Measurements from ENCODE around the gene NCOA1.

The NCOA1 gene

DNA sequence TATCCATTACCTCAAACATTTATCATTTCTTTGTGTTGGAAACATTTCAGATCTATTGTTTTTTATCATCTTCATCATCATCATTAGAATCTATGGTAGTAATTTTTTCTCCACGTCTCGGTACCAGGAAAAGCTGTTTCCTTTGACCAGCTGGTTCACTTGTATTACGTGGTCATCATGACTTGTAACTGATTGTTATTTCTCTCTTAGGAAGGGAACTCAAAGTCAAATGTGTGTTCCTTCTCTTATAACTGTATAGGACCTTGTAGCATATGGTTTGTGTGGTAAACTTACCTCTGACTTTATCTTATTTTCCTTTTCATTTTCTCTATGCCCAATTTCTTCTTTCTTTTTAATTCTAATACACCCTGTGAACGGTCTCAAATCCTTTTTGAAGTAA lies 16.5 kb downstream of the NCOA1 start:
- DNase-seq, result no peak
- Histone ChIP-seq H3K36me3 (replicated peaks) (no peaks in the 10 kb centered on the region), H3K4me3 (ENCODE audit: low read depth, low read length) (no peak overlapping the region), H3K27me3 (replicated peaks) (no peaks in the 10 kb centered on the region), H3K27ac (no peak overlapping the region)
- in situ Hi-C loops (cut with HindIII; ENCODE audit: low pct_ligation_motif_present, low sequenced_read_pairs), result no loop called here
- no peak for TF ChIP-seq CTCF (IDR thresholded peaks at IDR 0.05; ENCODE audit: low read depth, low read length, missing control alignments)

DNA sequence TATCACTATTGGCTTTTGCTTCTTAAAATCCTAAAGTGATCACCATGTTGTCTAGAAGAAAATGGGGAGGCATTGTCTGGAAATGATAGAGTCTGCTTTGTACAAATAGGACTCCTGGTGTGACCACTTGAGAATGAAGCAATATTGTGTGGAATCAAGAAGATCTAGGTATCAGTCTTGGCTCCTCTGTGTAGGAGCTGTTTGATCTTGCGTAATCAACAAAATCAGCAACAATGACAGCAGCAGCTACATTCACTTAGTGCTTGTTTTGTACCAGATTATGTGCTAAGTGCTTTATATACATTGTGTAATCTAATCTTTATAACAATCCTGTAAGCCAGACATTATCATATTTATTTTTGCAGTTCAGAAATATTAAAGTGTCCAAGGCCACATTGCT lies 17.8 kb downstream of the NCOA1 start:
- DNase-seq, result no peak
- in situ Hi-C loops (cut with HindIII; ENCODE audit: low pct_ligation_motif_present, low sequenced_read_pairs), result no loop called here
- H3K27ac ChIP-seq, result no peak overlapping the region
- H3K4me3 ChIP-seq (ENCODE audit: low read depth, low read length), result no peak overlapping the region
- no peaks in the 10 kb centered on the region for H3K36me3 ChIP-seq (replicated peaks)
- no peak for TF ChIP-seq CTCF (IDR thresholded peaks at IDR 0.05; ENCODE audit: low read depth, low read length, missing control alignments)
- no peaks in the 10 kb centered on the region for H3K27me3 ChIP-seq (replicated peaks)

GRCh38 chr2:24509425-24509824 lies 18.4 kb downstream of the NCOA1 start:
- Histone ChIP-seq H3K36me3 (replicated peaks) (no peaks in the 10 kb centered on the region), H3K27me3 (replicated peaks) (no peaks in the 10 kb centered on the region), H3K4me3 (ENCODE audit: low read depth, low read length) (no peak overlapping the region), H3K27ac (no peak overlapping the region)
- no peak for TF ChIP-seq CTCF (IDR thresholded peaks at IDR 0.05; ENCODE audit: low read depth, low read length, missing control alignments)
- DNase-seq, result no peak
- in situ Hi-C loops (cut with HindIII; ENCODE audit: low pct_ligation_motif_present, low sequenced_read_pairs), result no loop called here

GRCh38 chr2:24509840-24510239 lies 18.8 kb downstream of the NCOA1 start:
- TF ChIP-seq CTCF (IDR thresholded peaks at IDR 0.05; ENCODE audit: low read depth, low read length, missing control alignments), result no peak
- no peak for DNase-seq
- no peak overlapping the region for H3K27ac ChIP-seq
- in situ Hi-C loops (cut with HindIII; ENCODE audit: low pct_ligation_motif_present, low sequenced_read_pairs), result no loop called here
- no peaks in the 10 kb centered on the region for H3K27me3 ChIP-seq (replicated peaks)
- H3K4me3 ChIP-seq (ENCODE audit: low read depth, low read length), result no peak overlapping the region
- H3K36me3 ChIP-seq (replicated peaks), result no peaks in the 10 kb centered on the region

DNA sequence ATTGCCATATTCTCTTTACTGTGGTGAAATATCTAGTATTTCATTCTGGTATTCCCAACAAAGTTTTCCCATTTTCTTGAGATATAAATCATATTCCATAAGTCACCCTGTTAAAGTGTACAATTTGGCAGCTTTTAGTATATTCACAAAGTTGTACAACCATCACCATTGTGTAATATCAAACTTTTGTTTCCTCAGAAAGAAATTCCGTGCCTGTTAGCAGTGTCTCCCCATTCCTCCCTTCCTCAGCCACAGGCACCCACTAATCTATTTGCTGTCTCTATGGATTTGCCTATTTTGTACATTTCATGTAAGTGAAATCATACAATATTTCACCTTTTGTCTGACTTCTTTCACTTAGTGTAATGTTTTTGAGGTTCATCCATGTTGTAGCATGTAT lies 19.7 kb downstream of the NCOA1 start:
- H3K36me3 ChIP-seq (replicated peaks), result no peaks in the 10 kb centered on the region
- H3K27me3 ChIP-seq (replicated peaks), result no peaks in the 10 kb centered on the region
- in situ Hi-C loops (cut with HindIII; ENCODE audit: low pct_ligation_motif_present, low sequenced_read_pairs), result no loop called here
- H3K27ac ChIP-seq, result no peak overlapping the region
- no peak for TF ChIP-seq CTCF (IDR thresholded peaks at IDR 0.05; ENCODE audit: low read depth, low read length, missing control alignments)
- H3K4me3 ChIP-seq (ENCODE audit: low read depth, low read length), result no peak overlapping the region
- no peak for DNase-seq

DNA sequence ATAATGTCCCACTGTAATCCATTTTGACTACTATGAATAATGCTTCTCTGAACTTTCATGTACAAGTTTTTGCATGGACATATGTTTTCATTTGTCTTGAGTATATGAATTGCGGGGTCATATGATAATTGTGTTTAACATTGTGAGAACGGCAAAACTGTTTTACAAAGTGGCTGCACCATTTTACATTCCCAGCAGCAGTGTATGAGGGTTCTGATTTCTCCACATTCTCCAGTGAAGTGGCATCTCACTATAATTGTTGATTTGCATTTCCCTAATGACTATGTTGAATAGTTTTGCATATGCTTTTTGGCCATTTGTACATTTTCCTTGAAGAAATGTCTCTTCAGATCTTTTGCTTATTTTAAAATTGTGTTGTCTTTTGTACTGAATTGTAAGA lies 20.1 kb downstream of the NCOA1 start:
- in situ Hi-C loops (cut with HindIII; ENCODE audit: low pct_ligation_motif_present, low sequenced_read_pairs), result no loop called here
- no peak for TF ChIP-seq CTCF (IDR thresholded peaks at IDR 0.05; ENCODE audit: low read depth, low read length, missing control alignments)
- Histone ChIP-seq H3K4me3 (ENCODE audit: low read depth, low read length) (no peak overlapping the region), H3K36me3 (replicated peaks) (no peaks in the 10 kb centered on the region), H3K27me3 (replicated peaks) (no peaks in the 10 kb centered on the region), H3K27ac (no peak overlapping the region)
- DNase-seq, result no peak
